T-helper 2 cell treated with Interferon-gamma antibody and Interleukin-4, amounts not matched to agents 100 ng/mL and 5 ng/mL, for 36 hours (primary cell): ENCODE measurements around the gene SLC25A45. TPM values are rescaled to one million over a fixed set of nuclear protein-coding genes. Genes with fewer than 3 reads are reported as not detected.

Source experiments
- intact Hi-C: fragments of 100-400 bp; cut with micrococcal nuclease; formaldehyde crosslinking; loops from one replicate; pipeline ENCODE4 v1.15.1; 2023
- total RNA-seq: library from RNA; stranded (reverse); gene quantifications from 2 replicates; pipeline ENCODE4 v1.2.3, GENCODE V29; 2022

SLC25A45 gene
- total RNA-seq = 25.6 and 26.3 TPM in 2 replicates

- intact Hi-C loops = loop anchor here (1.0 to 2.0 kb wide), 2 partner anchors 34 to 115 kb away; no protein-coding TSS in a partner anchor
These were observed at the start of gene SLC25A45 for GRCh38 chr11:65382033-65382803. TSS of gene SLC25A45 (minus strand) at chr11:65382646. CDS start at chr11:65381951, 695 bp downstream.

- intact Hi-C loops = loop anchor here (5.0 kb wide), 1 partner anchor 41 kb away; no protein-coding TSS in a partner anchor
These were observed 49.1 kb upstream of the SLC25A45 start for GRCh38 chr11:65431451-65432099.

GRCh38 chr11:65430406-65431217 is 48.2 kb upstream of the SLC25A45 start:
- intact Hi-C loops = loop anchor here (5.0 kb wide), 1 partner anchor 42 kb away; no protein-coding TSS in a partner anchor

- intact Hi-C loops = loop anchor here (5.0 kb wide), 1 partner anchor 42 kb away; no protein-coding TSS in a partner anchor
These were observed 47.4 kb upstream of the SLC25A45 start for GRCh38 chr11:65429724-65430405.

- intact Hi-C loops = no loop called here
These were observed 46.7 kb upstream of the SLC25A45 start for GRCh38 chr11:65429068-65429681.

- intact Hi-C loops = no loop called here
These were observed 46.2 kb upstream of the SLC25A45 start for GRCh38 chr11:65428578-65429067.

- intact Hi-C loops = no loop called here
These were observed 45.5 kb upstream of the SLC25A45 start for GRCh38 chr11:65427691-65428577.

- intact Hi-C loops = no loop called here
These were observed 44.6 kb upstream of the SLC25A45 start for GRCh38 chr11:65426839-65427690.

GRCh38 chr11:65425971-65426838 is 43.8 kb upstream of the SLC25A45 start:
- intact Hi-C loops = no loop called here

- intact Hi-C loops = no loop called here
These were observed 42.9 kb upstream of the SLC25A45 start for GRCh38 chr11:65425105-65425970.

- intact Hi-C loops = no loop called here
These were observed 42.0 kb upstream of the SLC25A45 start for GRCh38 chr11:65424205-65425104.

GRCh38 chr11:65423516-65424204 is 41.2 kb upstream of the SLC25A45 start:
- intact Hi-C loops = no loop called here

- intact Hi-C loops = loop anchor here (1.0 kb wide), 1 partner anchor 74 kb away; no protein-coding TSS in a partner anchor
These were observed 40.4 kb upstream of the SLC25A45 start, which contains the start of gene NEAT1 for GRCh38 chr11:65422633-65423515. TSS of gene NEAT1 (plus strand) at chr11:65422798.
